Heart left ventricle (tissue), 13 donors: ENCODE measurements around the gene DEK.

ENCODE experiments used
- CTCF ChIP-seq, 12 donors: fragments of 200-600 bp; sonication (generic) in 4 of 12; IDR thresholded peaks; one replicate each; pipeline versions ENCODE4 v1.5.0 to v1.8.0; 2018 to 2022; ENCODE audit warnings: antibody characterized with exemption in 12 of 12, mild to moderate bottlenecking in 5 of 12
- POLR2A ChIP-seq, 2 donors: fragments of 450-650 bp; IDR thresholded peaks; one replicate each; pipeline ENCODE4 v1.6.1; 2017; ENCODE audit warnings: antibody characterized with exemption in 2 of 2, mild to moderate bottlenecking in 2 of 2, moderate library complexity in 2 of 2
- donor health status: ischemic (EF 13 %, LVEDD 7.1; RV severe dilation, severe dysfunction).
- donor health status: DM: no; HTN: yes; CAD: no.
- donor health status: DM: no; HTN: no; CAD: no.
- donor health status: ischemic (EF 25% LVEDD 6.9; RV normal size, moderate dysfunction).
- donor health status: ischemic (EF 25% LVEDD 5.7; RV mildly dilated, moderate dysfunction).
- donor health status: ischemic (EF 35%, LVEDD 5.7; RV mildly dilated, moderate dysfunction).
- donor health status: nonischemic (EF 11% LVEDD 7.7; RV severe dilation, severe dysfunction).
- donor health status: DM: yes; HTN: yes; CAD: no.
- donor health status: PGD.
- donor health status: ischemic (EF 29% LVEDD 5.4; RV normal size, mild dysfunction).
- donor health status: nonischemic (EF 23%, LVEDD 6.1; RV moderate dilation, normal function).

- no peak for TF ChIP-seq CTCF (IDR thresholded peaks at IDR 0.05)
- no peak for TF ChIP-seq POLR2A (IDR thresholded peaks at IDR 0.05)
These were observed 12.4 kb upstream of the DEK start for GRCh38 chr6:18276610-18277236.
